Esophagus muscularis mucosa (tissue), 4 donors: ENCODE results near the gene TTC33. TPM values are rescaled to one million over a fixed set of nuclear protein-coding genes. Genes with fewer than 3 reads are reported as not detected.

Source experiments
- DNase-seq: peaks from one replicate; pipeline ENCODE4 v3.0.0-alpha.2; 2017; ENCODE audit errors: extremely low spot score
- H3K27ac ChIP-seq, 4 donors: fragments of 200-600 bp; sonication (generic); replicated peaks in 1 of 4; 1 replicate in 3 of 4; 2 replicates in 1 of 4; pipeline ENCODE4 v1.5.1; 2016 to 2019; ENCODE audit warnings: mild to moderate bottlenecking in 1 of 4
- H3K27me3 ChIP-seq, 4 donors: fragments of 200-600 bp; sonication (generic); one replicate each; pipeline versions ENCODE4 v1.5.1 to v1.6.0; 2016 to 2019
- H3K36me3 ChIP-seq, 4 donors: fragments of 200-600 bp; sonication (generic); one replicate each; pipeline ENCODE4 v1.5.1; 2016 to 2019
- H3K4me1 ChIP-seq, 4 donors: fragments of 200-600 bp; sonication (generic); one replicate each; pipeline ENCODE4 v1.5.1; 2016 to 2019
- H3K4me3 ChIP-seq, 4 donors: fragments of 200-600 bp; sonication (generic); 1 replicate in 2 of 4; 2 replicates in 2 of 4; pipeline ENCODE4 v1.5.1; 2016 to 2019; ENCODE audit warnings: mild to moderate bottlenecking in 4 of 4, moderate library complexity in 1 of 4
- H3K9me3 ChIP-seq, 4 donors: fragments of 200-600 bp; sonication (generic); 1 replicate in 3 of 4; 2 replicates in 1 of 4; pipeline ENCODE4 v1.5.1; 2016 to 2019
- EP300 ChIP-seq: sonication (generic); formaldehyde crosslinking; IDR thresholded peaks from one replicate; pipeline ENCODE4 v1.6.1; 2017; ENCODE audit warnings: antibody characterized with exemption
- POLR2A ChIP-seq: fragments of 450-650 bp; IDR thresholded peaks from one replicate; pipeline ENCODE4 v1.6.1; 2017; ENCODE audit warnings: antibody characterized with exemption, moderate library complexity, mild to moderate bottlenecking, low read depth
- POLR2AphosphoS5 ChIP-seq, 2 donors: sonication (generic); formaldehyde crosslinking; IDR thresholded peaks; one replicate each; pipeline ENCODE4 v1.6.1; 2017; ENCODE audit warnings: antibody characterized with exemption in 2 of 2
- WGBS: methylation state at CpG from one replicate; pipeline ENCODE4 v1.1.5; 2018; 5-methylcytosine and 5-hydroxymethylcytosine counted together
- intact Hi-C: fragments of 100-400 bp; cut with DNase I; formaldehyde crosslinking; loops from one replicate; pipeline ENCODE4 v1.15.1; 2023
- total RNA-seq, 4 donors: library from RNA; depleted of rRNA; stranded (reverse); fragments of >200 nt; gene quantifications; one replicate each; pipeline versions ENCODE4 v1.1.0 to v1.2.1, GENCODE V29; 2016
- TF ChIP-seq, protein P1 (sequence below), 3 experiments: fragments of 200-600 bp in 2 of 3; fragments of 450-650 bp in 1 of 3; sonication (generic) in 2 of 3; IDR thresholded peaks; one replicate each; pipeline ENCODE4 v1.5.1; 2017 to 2019; ENCODE audit warnings: antibody characterized with exemption in 3 of 3, mild to moderate bottlenecking in 2 of 3, moderate library complexity in 1 of 3

TTC33 gene
- total RNA-seq, 4 donors from 2014 or later: 19.1 to 32.7 (median 24.0) TPM

DNA sequence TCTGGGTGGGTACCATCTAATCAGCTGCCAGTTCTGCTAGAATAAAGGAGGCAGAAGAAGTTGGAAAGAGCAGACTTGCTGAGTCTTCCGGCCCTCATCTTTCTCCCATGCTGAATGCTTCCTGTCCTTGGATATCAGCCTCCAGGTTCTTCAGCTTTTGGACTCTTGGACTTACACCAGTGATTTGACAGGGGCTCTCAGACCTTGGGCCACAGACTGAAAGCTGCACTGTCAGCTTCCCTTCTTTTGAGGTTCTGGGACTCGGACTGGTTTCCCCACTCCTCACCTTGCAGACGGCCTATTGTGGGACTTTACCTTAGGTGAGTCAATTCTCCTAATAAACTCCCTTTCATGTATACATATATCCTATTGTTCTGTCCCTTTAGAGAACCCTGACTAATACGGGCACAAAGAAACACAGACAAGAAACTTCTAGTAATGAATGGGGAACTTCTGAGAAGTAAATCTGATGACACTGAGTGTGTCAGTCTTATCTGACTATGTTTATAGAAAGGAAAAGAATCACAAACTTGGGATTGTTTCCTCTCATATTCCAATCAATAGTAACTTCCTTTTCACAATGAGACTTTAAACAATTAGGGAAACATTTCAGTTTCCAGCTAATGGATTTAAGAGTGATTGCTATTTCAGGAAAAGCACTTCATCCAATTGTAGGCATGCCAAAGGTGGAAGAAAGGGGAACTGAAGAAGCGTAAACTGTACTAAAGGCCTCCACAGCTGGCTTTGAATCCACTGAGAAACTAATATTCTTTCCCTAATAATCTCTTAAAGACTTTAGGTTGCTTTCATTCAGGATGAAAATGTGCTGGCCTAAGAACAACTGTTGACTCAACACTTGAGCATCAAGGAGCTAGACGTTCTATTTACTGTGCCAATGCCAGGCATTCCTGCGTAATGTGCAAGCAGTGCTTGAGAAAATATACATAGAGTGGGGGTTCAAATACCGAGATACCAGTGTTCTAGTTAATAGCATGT is 204.0 kb downstream of the TTC33 start:
- Histone ChIP-seq H3K27ac (peak overlapping the region; percentile 24 to 49 (median 42)), H3K4me1 (peaks cover 0 to 17% (median 15%) of the 10 kb centered on the region in 4 donors), H3K9me3 (no peaks in the 10 kb centered on the region), H3K36me3 (no peaks in the 10 kb centered on the region), H3K4me3 (no peak overlapping the region), H3K27me3 (no peaks in the 10 kb centered on the region)
- TF ChIP-seq POLR2AphosphoS5 (IDR thresholded peaks at IDR 0.05) (peak in 1 of 2 donors; percentile 50), POLR2A (no peak), EP300 (no peak)
- no peak for DNase-seq
- WGBS: 45% methylated on average over 8 of the region's 8 CpGs
- intact Hi-C loops: loop anchor here (5.0 kb wide), 1 partner anchor 131 kb away; no protein-coding TSS in a partner anchor

DNA sequence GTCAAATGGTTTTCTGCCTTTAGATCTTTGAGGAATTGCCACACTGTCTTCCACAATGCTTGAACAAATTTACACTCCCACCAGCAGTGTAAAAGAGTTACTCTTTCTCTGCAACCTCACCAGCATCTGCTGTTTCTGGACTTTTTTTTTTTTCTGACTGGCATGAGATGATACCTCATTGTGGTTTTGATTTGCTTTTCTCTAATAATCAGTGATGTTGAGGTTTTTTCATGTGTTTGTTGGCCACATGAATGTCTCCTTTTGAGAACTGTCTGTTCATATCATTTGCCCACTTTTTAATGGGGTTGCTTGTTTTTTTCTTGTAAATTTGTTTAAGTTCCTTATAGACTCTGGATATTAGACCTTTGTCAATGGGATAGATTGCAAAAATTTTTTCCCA is 205.3 kb downstream of the TTC33 start:
- Histone ChIP-seq H3K4me3 (no peak overlapping the region), H3K36me3 (no peaks in the 10 kb centered on the region), H3K4me1 (peaks cover 0 to 17% (median 15%) of the 10 kb centered on the region in 4 donors), H3K27ac (no peak overlapping the region), H3K27me3 (no peaks in the 10 kb centered on the region), H3K9me3 (no peaks in the 10 kb centered on the region)
- TF ChIP-seq, protein P1, sequence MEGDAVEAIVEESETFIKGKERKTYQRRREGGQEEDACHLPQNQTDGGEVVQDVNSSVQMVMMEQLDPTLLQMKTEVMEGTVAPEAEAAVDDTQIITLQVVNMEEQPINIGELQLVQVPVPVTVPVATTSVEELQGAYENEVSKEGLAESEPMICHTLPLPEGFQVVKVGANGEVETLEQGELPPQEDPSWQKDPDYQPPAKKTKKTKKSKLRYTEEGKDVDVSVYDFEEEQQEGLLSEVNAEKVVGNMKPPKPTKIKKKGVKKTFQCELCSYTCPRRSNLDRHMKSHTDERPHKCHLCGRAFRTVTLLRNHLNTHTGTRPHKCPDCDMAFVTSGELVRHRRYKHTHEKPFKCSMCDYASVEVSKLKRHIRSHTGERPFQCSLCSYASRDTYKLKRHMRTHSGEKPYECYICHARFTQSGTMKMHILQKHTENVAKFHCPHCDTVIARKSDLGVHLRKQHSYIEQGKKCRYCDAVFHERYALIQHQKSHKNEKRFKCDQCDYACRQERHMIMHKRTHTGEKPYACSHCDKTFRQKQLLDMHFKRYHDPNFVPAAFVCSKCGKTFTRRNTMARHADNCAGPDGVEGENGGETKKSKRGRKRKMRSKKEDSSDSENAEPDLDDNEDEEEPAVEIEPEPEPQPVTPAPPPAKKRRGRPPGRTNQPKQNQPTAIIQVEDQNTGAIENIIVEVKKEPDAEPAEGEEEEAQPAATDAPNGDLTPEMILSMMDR (IDR thresholded peaks at IDR 0.05): no peak
- TF ChIP-seq EP300 (no peak), POLR2A (no peak), POLR2AphosphoS5 (IDR thresholded peaks at IDR 0.05) (no peak)
- intact Hi-C loops: loop anchor here (5.0 kb wide), 1 partner anchor 132 kb away; no protein-coding TSS in a partner anchor
- no peak for DNase-seq

GRCh38 chr5:40549616-40550015 is 206.1 kb downstream of the TTC33 start:
- H3K9me3 ChIP-seq: no peaks in the 10 kb centered on the region
- TF ChIP-seq POLR2AphosphoS5 (IDR thresholded peaks at IDR 0.05) (no peak), EP300 (no peak), POLR2A (no peak)
- TF ChIP-seq, protein P1 (IDR thresholded peaks at IDR 0.05): no peak
- H3K36me3 ChIP-seq: no peaks in the 10 kb centered on the region
- intact Hi-C loops: loop anchor here (5.0 kb wide), 1 partner anchor 133 kb away; no protein-coding TSS in a partner anchor
- H3K27ac ChIP-seq: no peak overlapping the region
- no peaks in the 10 kb centered on the region for H3K27me3 ChIP-seq
- no peak overlapping the region for H3K4me3 ChIP-seq
- WGBS: 42% methylated on average over 1 of the region's 1 CpG
- DNase-seq: no peak
- H3K4me1 ChIP-seq: peaks cover 0 to 17% (median 15%) of the 10 kb centered on the region in 4 donors

DNA sequence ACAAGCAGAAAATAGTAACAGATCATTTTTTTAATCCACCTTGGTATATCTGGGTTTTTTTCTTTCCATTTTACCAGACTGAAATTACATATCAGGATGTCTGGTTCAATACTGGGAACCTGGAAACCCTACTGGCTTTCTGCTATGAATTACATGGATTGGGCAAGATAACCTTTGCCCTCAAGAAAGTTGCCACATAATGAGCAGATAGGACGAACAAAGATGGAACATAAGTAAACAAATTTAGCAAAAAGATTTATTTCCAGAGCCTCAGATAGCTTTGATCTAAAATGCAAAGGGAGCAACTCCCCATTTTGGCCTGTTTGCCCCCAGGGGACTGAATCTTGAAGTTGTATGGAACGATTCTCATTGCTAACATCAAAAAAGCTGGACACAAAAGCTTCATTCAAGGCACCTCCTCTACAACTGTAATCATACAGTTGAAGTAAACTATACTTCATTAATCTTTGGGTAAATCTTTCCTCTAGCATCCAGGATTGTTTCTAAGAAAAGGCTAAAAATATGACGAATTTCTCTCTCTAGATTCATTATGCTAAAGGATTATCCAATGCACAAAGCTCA is 207.7 kb downstream of the TTC33 start:
- no peak for DNase-seq
- Histone ChIP-seq H3K4me1 (peaks cover 0 to 17% (median 15%) of the 10 kb centered on the region in 4 donors), H3K36me3 (no peaks in the 10 kb centered on the region), H3K27me3 (no peaks in the 10 kb centered on the region), H3K9me3 (no peaks in the 10 kb centered on the region), H3K27ac (no peak overlapping the region), H3K4me3 (no peak overlapping the region)
- WGBS: 67% methylated on average over 3 of the region's 3 CpGs
- intact Hi-C loops: no loop called here
- TF ChIP-seq POLR2A: no peak
- TF ChIP-seq EP300: no peak
- TF ChIP-seq, protein P1 (IDR thresholded peaks at IDR 0.05): no peak
- TF ChIP-seq POLR2AphosphoS5 (IDR thresholded peaks at IDR 0.05): no peak

GRCh38 chr5:40547557-40547956 is 208.2 kb downstream of the TTC33 start:
- 93% methylated on average over 4 of the region's 4 CpGs for WGBS
- Histone ChIP-seq H3K4me3 (no peak overlapping the region), H3K27ac (no peak overlapping the region), H3K27me3 (no peaks in the 10 kb centered on the region), H3K9me3 (no peaks in the 10 kb centered on the region), H3K4me1 (peaks cover 0 to 16% (median 13%) of the 10 kb centered on the region in 4 donors), H3K36me3 (no peaks in the 10 kb centered on the region)
- no peak for TF ChIP-seq EP300
- TF ChIP-seq, protein P1 (IDR thresholded peaks at IDR 0.05): no peak
- TF ChIP-seq POLR2AphosphoS5 (IDR thresholded peaks at IDR 0.05): no peak
- TF ChIP-seq POLR2A: no peak
- intact Hi-C loops: no loop called here
- no peak for DNase-seq
